Psoas muscle (tissue), 8 donors: Measurements from ENCODE around the gene SLC13A3. TPM values are rescaled to one million over a fixed set of nuclear protein-coding genes. Genes with fewer than 3 reads are reported as not detected.

Experiments
- ATAC-seq, 4 donors: fragments of 200-7000 bp; cut with Tn5 transposase; one replicate each; pipeline ENCODE4 v1.9.1; 2020; ENCODE audit warnings: moderate library complexity in 3 of 4, mild to moderate bottlenecking in 2 of 4
- DNase-seq, 2 donors: peaks; one replicate each; pipeline ENCODE4 v3.0.0-alpha.2; 2020
- H3K27ac ChIP-seq: fragments of 200-600 bp; one replicate; pipeline ENCODE4 v1.8.0; 2022
- H3K27me3 ChIP-seq, 3 donors: fragments of 200-600 bp in 1 of 3; one replicate each; pipeline versions ENCODE4 v1.6.1 to v1.8.0; 2013 to 2022; ENCODE audit warnings: low read length in 2 of 3, mild to moderate bottlenecking in 2 of 3, moderate library complexity in 1 of 3; ENCODE audit not compliant: insufficient read depth in 3 of 3
- H3K36me3 ChIP-seq, 2 donors: fragments of 200-600 bp in 1 of 2; one replicate each; pipeline versions ENCODE4 v1.6.1 to v1.8.0; 2013 to 2022; ENCODE audit warnings: low read depth in 1 of 2, mild to moderate bottlenecking in 1 of 2, moderate library complexity in 1 of 2; ENCODE audit not compliant: insufficient read depth in 1 of 2
- H3K4me1 ChIP-seq: fragments of 200-600 bp; one replicate; pipeline ENCODE4 v1.8.0; 2022
- H3K4me3 ChIP-seq: fragments of 200-600 bp; one replicate; pipeline ENCODE4 v1.8.0; 2022; ENCODE audit warnings: mild to moderate bottlenecking
- H3K9me3 ChIP-seq: fragments of 200-600 bp; one replicate; pipeline ENCODE4 v1.8.0; 2022
- WGBS, 3 donors: extraction: QIAGEN DNeasy Blood & Tissue Kit; methylation state at CpG; one replicate each; pipeline versions ENCODE4 v1.1.6 to v1.1.7; 2013; 5-methylcytosine and 5-hydroxymethylcytosine counted together
- intact Hi-C, 2 donors: fragments of 100-400 bp; cut with DNase I; formaldehyde crosslinking; loops; one replicate each; pipeline versions ENCODE4 v1.11.0 to v1.14.2; 2022
- polyA plus RNA-seq, 3 donors: library from polyadenylated mRNA; stranded (reverse); fragments of 200-250 nt; gene quantifications; one replicate each; pipeline ENCODE4 v1.2.3, GENCODE V29; 2013
- total RNA-seq, 4 donors: library from RNA; stranded (reverse); fragmentation: NEBNext Ultra II Directional in 2 of 4; extraction: Animal tissue kit (Norgen Biotek cat#: 25700) in 2 of 4; gene quantifications; one replicate each; pipeline versions ENCODE4 v1.2.1 to v1.2.4, GENCODE V29; 2021 to 2023
- TF ChIP-seq, protein P1 (sequence below): fragments of 200-600 bp; IDR thresholded peaks from one replicate; pipeline ENCODE4 v1.8.0; 2022; ENCODE audit warnings: antibody characterized with exemption
- donor health status: healthy with polysubstance abuse.
- donor health status: DM: no; HTN: no; CAD: no; lungs with moderate emphysema.
- donor health status: Bipolar disorder and iron deficiency.
- donor health status: healthy.
- donor health status: DM: yes; HTN: yes; CAD: no.
- donor health status: DM: no; HTN: no; CAD: no.
- donor health status: DM: no; HTN: no; CAD: no.
- donor health status: DM: yes; HTN: yes; CAD: no.

The SLC13A3 gene
- total and polyA plus RNA-seq, 7 donors: 0.04 to 0.38 (median 0.15) TPM

DNA sequence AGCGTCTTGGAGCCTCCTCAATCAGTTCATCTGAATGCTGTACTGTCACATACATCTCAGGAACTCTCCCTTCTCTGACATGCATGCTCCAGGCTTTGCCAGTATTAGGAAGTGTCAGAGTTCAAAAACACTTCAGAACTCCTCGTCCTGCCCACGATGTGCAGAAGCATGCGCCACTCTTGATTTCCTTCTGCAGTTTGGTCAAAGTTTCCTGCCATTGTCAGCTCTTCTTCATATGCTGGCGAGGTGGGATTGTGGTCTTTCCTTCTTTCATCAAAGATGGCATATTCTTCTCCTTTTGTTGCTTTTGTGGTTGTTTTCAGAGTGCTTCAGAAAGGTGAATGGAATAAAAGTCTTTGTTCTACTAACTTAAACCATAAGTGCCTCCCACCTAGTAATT, 21.0 kb downstream of the SLC13A3 start:
- DNase-seq: no peak
- Histone ChIP-seq H3K4me3 (no peak overlapping the region), H3K36me3 (no peaks in the 10 kb centered on the region), H3K9me3 (peaks cover 13% of the 10 kb centered on the region), H3K27me3 (peaks cover 0 to 1% (median 0%) of the 10 kb centered on the region in 3 donors), H3K27ac (no peak overlapping the region), H3K4me1 (no peaks in the 10 kb centered on the region)
- intact Hi-C loops: no loop called here
- no peak for ATAC-seq
- TF ChIP-seq, protein P1, sequence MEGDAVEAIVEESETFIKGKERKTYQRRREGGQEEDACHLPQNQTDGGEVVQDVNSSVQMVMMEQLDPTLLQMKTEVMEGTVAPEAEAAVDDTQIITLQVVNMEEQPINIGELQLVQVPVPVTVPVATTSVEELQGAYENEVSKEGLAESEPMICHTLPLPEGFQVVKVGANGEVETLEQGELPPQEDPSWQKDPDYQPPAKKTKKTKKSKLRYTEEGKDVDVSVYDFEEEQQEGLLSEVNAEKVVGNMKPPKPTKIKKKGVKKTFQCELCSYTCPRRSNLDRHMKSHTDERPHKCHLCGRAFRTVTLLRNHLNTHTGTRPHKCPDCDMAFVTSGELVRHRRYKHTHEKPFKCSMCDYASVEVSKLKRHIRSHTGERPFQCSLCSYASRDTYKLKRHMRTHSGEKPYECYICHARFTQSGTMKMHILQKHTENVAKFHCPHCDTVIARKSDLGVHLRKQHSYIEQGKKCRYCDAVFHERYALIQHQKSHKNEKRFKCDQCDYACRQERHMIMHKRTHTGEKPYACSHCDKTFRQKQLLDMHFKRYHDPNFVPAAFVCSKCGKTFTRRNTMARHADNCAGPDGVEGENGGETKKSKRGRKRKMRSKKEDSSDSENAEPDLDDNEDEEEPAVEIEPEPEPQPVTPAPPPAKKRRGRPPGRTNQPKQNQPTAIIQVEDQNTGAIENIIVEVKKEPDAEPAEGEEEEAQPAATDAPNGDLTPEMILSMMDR: no peak
- 79 to 82% (median 82%) methylated on average over 5 of the region's 5 CpGs for WGBS, 3 donors

DNA sequence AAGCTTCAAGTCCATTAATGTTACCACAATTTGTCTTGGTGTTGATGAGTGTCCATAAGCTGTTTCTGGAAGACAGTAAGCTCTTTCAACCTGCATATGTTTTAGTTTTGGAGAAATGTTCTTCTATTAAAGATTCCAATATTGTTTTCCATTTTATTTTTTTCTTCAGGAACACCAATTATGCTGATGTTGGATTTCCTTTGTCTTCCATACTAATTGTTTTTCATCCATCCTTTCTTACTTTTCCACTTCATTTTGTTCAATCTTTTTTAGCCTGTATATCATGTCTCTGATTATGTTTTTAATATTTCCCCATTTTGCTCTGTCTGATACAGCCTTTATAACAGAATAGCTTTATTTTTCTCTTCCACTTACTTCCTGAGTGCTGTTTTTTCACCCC, 21.9 kb downstream of the SLC13A3 start:
- Histone ChIP-seq H3K9me3 (peaks cover 13% of the 10 kb centered on the region), H3K4me1 (no peaks in the 10 kb centered on the region), H3K36me3 (no peaks in the 10 kb centered on the region), H3K27ac (no peak overlapping the region), H3K4me3 (no peak overlapping the region), H3K27me3 (peaks cover 0 to 1% (median 0%) of the 10 kb centered on the region in 3 donors)
- no peak for DNase-seq
- intact Hi-C loops: no loop called here
- TF ChIP-seq, protein P1: no peak
- ATAC-seq: no peak

DNA sequence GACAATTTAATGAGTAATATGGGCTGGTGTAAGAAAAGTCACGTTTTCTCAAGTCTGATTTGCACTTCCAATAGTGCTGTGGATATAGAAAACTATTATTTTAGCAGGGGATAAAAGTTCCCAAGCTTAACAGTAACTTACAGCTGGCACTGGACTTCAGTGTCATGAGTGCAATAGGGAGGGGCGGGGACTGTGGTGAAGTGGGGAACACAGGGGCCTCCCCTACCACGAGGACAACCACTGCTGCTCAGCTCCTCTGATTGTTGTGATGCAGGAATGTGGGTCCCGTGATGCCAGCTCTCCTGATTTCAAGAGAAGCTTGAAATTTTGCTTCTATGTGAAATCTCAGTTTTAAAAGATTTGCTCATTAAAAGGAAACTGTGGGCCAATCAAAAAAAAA, 24.0 kb downstream of the SLC13A3 start:
- TF ChIP-seq, protein P1: no peak
- DNase-seq: no peak
- no peak for ATAC-seq
- 71 to 78% (median 76%) methylated on average over 4 of the region's 4 CpGs for WGBS, 3 donors
- Histone ChIP-seq H3K9me3 (peaks cover 16% of the 10 kb centered on the region), H3K4me3 (no peak overlapping the region), H3K4me1 (no peaks in the 10 kb centered on the region), H3K27me3 (peaks cover 0 to 1% (median 0%) of the 10 kb centered on the region in 3 donors), H3K27ac (no peak overlapping the region), H3K36me3 (no peaks in the 10 kb centered on the region)
- intact Hi-C loops: no loop called here

DNA sequence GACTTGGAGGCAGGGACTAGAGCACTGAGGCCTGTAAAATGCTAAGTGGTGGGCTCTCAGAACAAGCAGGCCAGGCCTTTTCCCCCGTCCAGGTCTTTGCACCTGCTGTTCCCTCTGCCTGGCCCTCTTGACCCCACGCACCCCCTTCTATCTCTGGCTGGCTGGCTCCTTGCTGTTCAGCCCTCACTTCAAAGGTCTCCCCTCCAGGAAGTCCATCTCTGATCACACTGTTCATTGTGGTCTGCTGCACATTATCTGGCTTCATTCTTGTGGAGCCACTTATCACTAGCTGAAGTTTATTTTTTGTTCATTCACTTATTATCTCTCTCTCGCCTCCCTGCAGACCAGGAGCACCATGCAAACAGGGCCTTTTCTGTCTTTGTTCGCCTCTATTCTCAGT, 24.5 kb downstream of the SLC13A3 start:
- intact Hi-C loops: no loop called here
- Histone ChIP-seq H3K9me3 (peaks cover 16% of the 10 kb centered on the region), H3K27ac (no peak overlapping the region), H3K4me1 (no peaks in the 10 kb centered on the region), H3K36me3 (no peaks in the 10 kb centered on the region), H3K4me3 (no peak overlapping the region), H3K27me3 (peaks cover 0 to 1% (median 0%) of the 10 kb centered on the region in 3 donors)
- WGBS, 3 donors: 73 to 77% (median 77%) methylated on average over 4 of the region's 4 CpGs
- TF ChIP-seq, protein P1: no peak
- DNase-seq (no peak), ATAC-seq (no peak)

DNA sequence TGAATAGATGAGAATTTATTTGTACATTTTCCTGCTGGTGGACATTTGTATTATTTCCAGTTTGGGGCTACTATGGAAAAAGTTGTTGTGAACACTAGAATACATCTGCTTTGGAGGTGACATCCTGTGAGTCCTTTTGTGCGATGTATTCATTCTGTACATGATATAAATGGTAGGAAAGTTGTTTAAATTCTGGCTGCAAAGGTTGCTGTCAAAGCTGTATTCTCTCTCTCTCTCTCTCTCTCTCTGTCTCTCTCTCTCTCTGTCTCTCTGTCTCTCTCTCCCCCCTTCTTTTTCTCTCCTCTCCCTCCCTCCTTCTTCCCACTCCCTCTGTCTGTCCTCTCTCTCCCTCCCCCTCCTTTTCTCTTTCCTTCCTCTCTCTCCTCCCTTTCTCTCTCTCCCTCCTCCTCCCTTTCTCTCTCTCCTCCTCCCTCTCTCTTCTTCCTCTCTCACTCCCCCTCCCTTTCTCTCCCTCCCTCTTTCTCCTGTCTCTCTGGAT, 25.3 kb downstream of the SLC13A3 start:
- H3K4me1 ChIP-seq: no peaks in the 10 kb centered on the region
- no peak for ATAC-seq
- no peaks in the 10 kb centered on the region for H3K36me3 ChIP-seq
- intact Hi-C loops: no loop called here
- no peak overlapping the region for H3K27ac ChIP-seq
- H3K4me3 ChIP-seq: no peak overlapping the region
- WGBS, 3 donors: 86 to 98% (median 95%) methylated on average over 1 of the region's 1 CpG
- H3K27me3 ChIP-seq: peaks cover 0 to 1% (median 0%) of the 10 kb centered on the region in 3 donors
- no peak for DNase-seq
- peaks cover 16% of the 10 kb centered on the region for H3K9me3 ChIP-seq
- TF ChIP-seq, protein P1: no peak
